AG09309 (cell line): ENCODE measurements around the gene KRTAP19-5.
A peak's percentile ranks its signal among the peaks of the same experiment; 100 is the strongest.

ENCODE experiments used
- DNase-seq: peaks from one replicate; pipeline ENCODE4 v3.0.0-alpha.2; 2010; ENCODE audit warnings: low read depth
- H3K4me3 ChIP-seq: 2 replicates; pipeline ENCODE4 v1.5.1; 2011; ENCODE audit warnings: mild to moderate bottlenecking, low read depth, low read length, moderate library complexity; ENCODE audit not compliant: control insufficient read depth
- CTCF ChIP-seq: IDR thresholded peaks from 2 replicates; pipeline ENCODE4 v1.5.1; 2011; ENCODE audit warnings: mild to moderate bottlenecking, low read depth, low read length, inconsistent platforms; ENCODE audit not compliant: insufficient read depth, control insufficient read depth; ENCODE audit errors: missing control alignments

The KRTAP19-5 gene

GRCh38 chr21:30468900-30469714, 32.8 kb downstream of the KRTAP19-5 start:
- DNase-seq, result no peak
- H3K4me3 ChIP-seq, result no peak overlapping the region
- TF ChIP-seq CTCF, result no peak

DNA sequence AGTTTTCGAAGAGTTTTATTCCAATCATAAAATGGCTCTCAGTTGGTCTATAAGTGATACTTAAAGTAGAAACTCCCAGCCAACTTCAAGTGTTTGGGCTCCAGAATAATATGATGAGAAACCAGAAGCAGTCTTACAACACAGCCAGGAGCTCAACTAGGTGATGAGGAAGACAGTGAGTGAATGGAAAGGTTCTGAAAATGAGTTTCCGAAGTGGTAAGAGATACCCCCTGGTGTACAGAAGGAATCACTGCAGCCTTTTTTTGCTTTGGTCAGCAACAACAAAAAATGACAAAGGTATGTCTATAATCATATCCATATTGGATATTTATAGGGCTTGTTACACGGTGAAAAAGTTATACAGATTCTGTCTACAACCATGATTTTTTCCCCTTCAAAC, 38.2 kb downstream of the KRTAP19-5 start:
- peak; percentile 28 for TF ChIP-seq CTCF
- H3K4me3 ChIP-seq, result no peak overlapping the region
- DNase-seq, result no peak
